PC-3 (cell line): ENCODE results near the gene CIDEB.

ENCODE experiments used
- CTCF ChIP-seq: fragments of 300-600 bp; sonication (generic); conservative IDR thresholded peaks from 2 replicates; pipeline ENCODE4 v1.5.1; 2017; ENCODE audit warnings: antibody characterized with exemption, low read depth, mild to moderate bottlenecking, low read length
- EZH2phosphoT487 ChIP-seq: fragments of 300-600 bp; sonication (generic); IDR thresholded peaks from 2 replicates; pipeline ENCODE4 v1.6.1; 2018; ENCODE audit warnings: mild to moderate bottlenecking, antibody characterized with exemption, low read length, borderline replicate concordance

GRCh38 chr14:24314377-24315193 lies 6.8 kb upstream of the CIDEB start:
- TF ChIP-seq CTCF: no peak
- no peak for TF ChIP-seq EZH2phosphoT487
